HFF-Myc (cell line): ENCODE measurements around the gene ZDHHC13.

ENCODE experiments used
- DNase-seq: peaks from one replicate; pipeline ENCODE4 v3.0.0-alpha.2; 2011; ENCODE audit warnings: low read depth; ENCODE audit errors: extremely low read depth
- H3K4me3 ChIP-seq: replicated peaks from 2 replicates; pipeline ENCODE4 v1.5.1; 2011; ENCODE audit warnings: low read depth, mild to moderate bottlenecking, control low read depth, low read length
- CTCF ChIP-seq: IDR thresholded peaks from 2 replicates; pipeline ENCODE4 v1.5.1; 2012; ENCODE audit warnings: mild to moderate bottlenecking, low read depth, low read length, control low read depth; ENCODE audit errors: missing control alignments

The ZDHHC13 gene

GRCh38 chr11:19116971-19117759, at the start of gene ZDHHC13:
Gene ZDHHC13, plus strand, starts transcription at chr11:19117168. Its CDS starts 82 bp downstream, at chr11:19117250.
- DNase-seq: peak; percentile 44
- H3K4me3 ChIP-seq: peak within 1 kb of the TSS; percentile 69
- TF ChIP-seq CTCF: peak; percentile 44

GRCh38 chr11:19071255-19071654, 45.7 kb upstream of the ZDHHC13 start:
- H3K4me3 ChIP-seq: no peak overlapping the region
- peak; percentile 84 for DNase-seq
- TF ChIP-seq CTCF: peak; percentile 99

- no peak for DNase-seq
- no peak overlapping the region for H3K4me3 ChIP-seq
- TF ChIP-seq CTCF: no peak
These were observed 44.5 kb upstream of the ZDHHC13 start for GRCh38 chr11:19072464-19072863.

- DNase-seq: no peak
- H3K4me3 ChIP-seq: no peak overlapping the region
- TF ChIP-seq CTCF: no peak
These were observed 43.2 kb upstream of the ZDHHC13 start for GRCh38 chr11:19073454-19074415.

- no peak overlapping the region for H3K4me3 ChIP-seq
- TF ChIP-seq CTCF: no peak
- no peak for DNase-seq
These were observed 41.3 kb upstream of the ZDHHC13 start for GRCh38 chr11:19075636-19076035.

GRCh38 chr11:19076744-19077589, 40.0 kb upstream of the ZDHHC13 start:
- peak; percentile 99 for TF ChIP-seq CTCF
- H3K4me3 ChIP-seq: no peak overlapping the region

More at GRCh38 chr11:19076744-19077589, 40.0 kb upstream of the ZDHHC13 start:
- no peak for DNase-seq
